HG03565 (cell line): ENCODE data around the gene BLACAT1.
"Not testable (repeated sequence)": the region's sequence is repeated elsewhere in the genome, so short reads cannot be mapped to it uniquely, and the experiment has no call there.

Experiments used
- ATAC-seq: cut with Tn5 transposase; IDR thresholded peaks from one replicate; pipeline ENCODE4 v1.9.1; 2021; ENCODE audit warnings: mild to moderate bottlenecking, moderate library complexity; ENCODE audit not compliant: unreplicated experiment

The BLACAT1 gene

GRCh38 chr1:205421798-205422197, 34.0 kb downstream of the BLACAT1 start, which contains the start of gene LEMD1:
Gene LEMD1 (minus strand): TSS chr1:205422056. CDS start chr1:205420536, 1,520 bp downstream.
- no peak for ATAC-seq

DNA sequence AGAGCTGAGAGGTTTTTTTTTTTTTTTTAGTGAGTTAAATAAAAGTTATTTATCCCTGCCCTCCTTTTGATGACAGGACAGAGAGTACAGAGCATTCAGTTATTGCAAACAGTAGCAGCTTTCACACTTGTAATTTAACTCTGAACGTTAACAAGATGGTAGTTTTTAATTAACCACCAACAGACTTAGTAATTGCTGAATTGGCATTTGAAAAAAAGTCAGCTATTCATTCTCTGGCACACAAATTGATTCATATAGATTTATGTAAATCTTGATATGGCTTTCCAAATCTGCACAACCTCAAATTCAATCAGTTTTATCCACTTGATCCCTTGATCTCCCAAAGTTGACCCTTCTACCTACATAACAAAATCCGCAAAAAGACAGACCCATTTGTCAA, 34.9 kb downstream of the BLACAT1 start:
- no peak for ATAC-seq

- ATAC-seq, result no peak
Measured at GRCh38 chr1:205417870-205418635, 37.8 kb downstream of the BLACAT1 start.

DNA sequence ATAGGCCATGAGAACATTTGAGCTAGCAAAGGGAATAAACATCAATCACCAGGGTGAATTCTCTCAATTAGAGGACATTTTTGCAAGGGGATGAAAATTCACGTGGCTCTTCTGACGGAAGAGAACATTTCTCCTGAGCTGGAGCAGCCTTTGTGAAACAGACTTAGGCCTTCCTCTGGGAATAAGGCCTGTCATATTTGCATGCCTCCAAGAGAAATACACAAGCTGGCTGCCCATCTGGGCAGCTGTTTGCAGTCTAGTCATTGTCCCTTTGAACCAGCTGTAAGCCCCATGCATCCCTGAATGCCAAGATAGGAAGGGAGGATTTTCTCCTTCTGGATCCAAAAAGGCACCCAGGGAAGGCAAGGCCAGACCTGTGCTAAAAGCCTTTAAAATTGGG, 39.5 kb downstream of the BLACAT1 start:
- no peak for ATAC-seq

DNA sequence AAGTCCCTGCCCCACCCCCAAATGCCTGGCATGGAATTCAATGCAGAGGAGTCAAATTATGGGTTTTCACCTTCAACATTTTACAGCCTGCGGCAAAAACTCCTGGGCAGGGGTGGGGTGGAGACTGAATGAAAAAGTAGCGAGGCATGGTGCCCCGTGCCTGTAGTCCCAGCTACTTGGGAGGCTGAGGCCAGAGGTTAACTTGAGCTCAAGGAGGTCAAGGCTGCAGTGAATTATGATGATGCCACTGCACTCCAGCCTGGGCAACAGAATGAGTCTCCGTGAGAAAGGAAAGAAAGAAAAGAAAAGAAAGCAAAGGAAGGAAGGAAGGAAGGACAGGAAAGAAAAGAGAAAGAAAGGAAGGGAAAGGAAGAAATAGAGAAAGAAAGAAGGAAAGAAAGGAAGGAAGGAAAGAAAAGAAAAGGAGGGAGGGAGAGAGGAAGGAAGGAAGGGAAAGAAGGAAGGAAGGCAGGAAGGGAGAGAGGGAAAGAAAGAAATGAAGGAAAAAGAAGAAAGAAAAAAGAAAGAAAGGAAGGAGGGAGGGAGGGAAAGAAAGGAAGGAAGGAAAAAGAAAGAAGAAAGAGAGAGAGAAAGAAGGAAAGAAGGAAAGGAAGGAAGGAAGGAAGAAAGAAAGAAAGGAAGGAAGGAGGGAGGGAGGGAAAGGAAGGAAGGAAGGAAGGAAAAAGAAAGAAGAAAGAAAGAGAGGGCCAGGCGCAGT, 45.1 kb downstream of the BLACAT1 start:
- ATAC-seq, result no peak

DNA sequence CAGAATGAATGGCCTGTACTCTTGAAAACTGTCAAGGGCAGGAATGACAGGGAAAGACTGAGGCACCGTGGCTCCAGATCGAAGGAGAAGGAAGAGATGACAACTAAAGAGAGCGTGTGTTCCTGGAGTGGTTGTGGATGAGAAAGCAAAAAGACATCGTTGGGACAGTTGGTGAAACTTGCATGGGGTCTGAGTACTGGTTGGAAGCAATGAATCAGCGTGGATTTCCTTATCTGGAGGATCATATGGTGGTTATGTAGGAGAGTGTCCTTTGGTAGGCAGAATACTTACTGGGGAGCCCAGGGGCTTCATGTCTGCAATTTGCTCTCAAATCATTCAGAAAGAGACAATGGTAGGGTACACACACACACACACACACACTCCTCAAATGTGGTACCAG, 47.9 kb downstream of the BLACAT1 start:
- ATAC-seq, result no peak

GRCh38 chr1:205406252-205406651, 49.6 kb downstream of the BLACAT1 start:
- ATAC-seq, result not testable (repeated sequence)
